ENCODE results near the gene CNTROB.
"Not testable (repeated sequence)": the region's sequence is repeated elsewhere in the genome, so short reads cannot be mapped to it uniquely, and the experiment has no call there.

CNTROB gene

DNA sequence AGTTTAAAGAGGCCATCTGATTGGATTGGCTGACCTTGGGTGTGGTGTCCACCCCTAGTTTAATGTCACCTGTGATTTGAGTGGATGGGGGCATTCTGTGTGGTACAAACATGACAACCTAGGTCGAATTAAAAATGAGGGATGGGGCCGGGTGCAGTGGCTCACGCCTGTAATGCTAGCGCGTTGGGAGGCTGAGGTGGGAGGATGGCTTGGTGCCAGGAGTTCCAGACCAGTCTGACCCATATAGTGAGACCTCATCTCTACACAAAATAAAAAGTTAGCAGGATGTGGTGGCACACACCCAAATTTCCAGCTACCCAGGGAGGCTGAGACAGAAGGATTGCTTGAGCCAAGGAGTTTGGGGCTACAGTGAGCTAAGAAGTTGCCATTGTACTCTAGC lies 14.4 kb downstream of the CNTROB start:
- DNase-seq (ENCODE audit: low spot score) = no peak

GRCh38 chr17:7947651-7948050 lies 15.6 kb downstream of the CNTROB start:
- peak; percentile 50 for DNase-seq (ENCODE audit: low spot score)

DNA sequence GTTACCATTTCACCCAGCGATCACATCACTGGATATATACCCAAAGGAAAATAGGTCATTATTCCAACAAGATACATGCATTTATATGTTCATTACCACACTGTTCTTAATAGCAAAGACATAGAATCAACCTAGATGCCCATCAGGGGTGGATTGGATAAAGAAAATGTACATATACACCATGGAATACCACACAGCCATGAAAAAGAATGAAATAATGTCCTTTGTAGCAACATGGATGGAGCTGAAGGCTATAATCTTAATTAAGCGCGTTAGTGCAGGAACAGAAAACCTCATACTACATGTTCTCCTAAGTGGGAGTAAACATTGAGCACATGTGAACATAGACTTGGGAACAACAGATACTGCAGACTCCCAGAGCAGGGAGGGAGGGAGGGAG lies 18.6 kb downstream of the CNTROB start:
- DNase-seq (ENCODE audit: low spot score) = no peak

DNA sequence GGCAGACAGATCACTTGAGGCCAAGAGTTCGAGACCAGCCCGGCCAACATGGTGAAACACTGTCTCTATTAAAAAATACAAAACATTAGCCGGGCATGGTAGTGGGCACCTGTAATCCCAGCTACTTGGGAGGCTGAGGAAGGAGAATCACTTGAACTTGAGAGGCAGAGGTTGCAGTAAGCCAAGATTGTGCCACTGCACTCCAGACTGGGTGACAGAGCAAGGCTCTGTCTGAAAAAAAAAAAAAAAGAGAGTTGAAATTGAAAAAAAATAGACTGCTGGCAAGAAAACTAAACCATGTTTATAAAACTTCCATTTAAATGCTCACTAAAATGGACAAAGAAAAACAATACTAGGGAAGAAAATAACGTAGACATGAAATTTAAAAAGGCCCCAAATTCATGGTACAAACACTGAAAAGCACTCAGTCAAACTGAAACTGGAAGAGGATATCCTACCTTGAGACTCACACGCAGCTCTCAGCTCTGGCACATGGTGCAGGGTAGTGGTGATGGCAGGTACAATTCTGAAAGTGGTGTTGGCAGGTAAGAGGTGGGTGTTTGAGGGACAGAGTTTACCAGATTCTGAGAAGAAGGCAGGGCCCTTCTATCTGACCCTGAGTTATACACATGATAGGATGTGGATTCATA lies 19.3 kb downstream of the CNTROB start:
- no peak for DNase-seq (ENCODE audit: low spot score)

DNA sequence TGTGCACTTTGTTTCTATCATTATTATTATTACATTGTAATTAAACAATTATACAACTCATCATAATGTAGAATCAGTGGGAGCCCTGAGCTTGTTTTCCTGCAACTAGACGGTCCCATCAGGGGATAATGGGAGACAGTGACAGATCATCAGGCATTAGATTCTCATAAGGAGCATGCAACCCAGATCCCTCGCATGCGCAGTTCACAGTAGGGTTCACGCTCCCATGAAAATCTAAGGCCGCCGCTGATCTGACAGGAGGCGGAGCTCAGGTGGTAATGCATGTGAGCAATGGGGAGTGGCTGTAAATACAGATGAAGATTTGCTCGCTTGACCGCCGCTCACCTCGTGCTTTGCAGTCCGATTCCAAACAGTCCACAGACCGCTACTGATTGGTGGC lies 21.3 kb downstream of the CNTROB start:
- not testable (repeated sequence) for DNase-seq (ENCODE audit: low spot score)

DNA sequence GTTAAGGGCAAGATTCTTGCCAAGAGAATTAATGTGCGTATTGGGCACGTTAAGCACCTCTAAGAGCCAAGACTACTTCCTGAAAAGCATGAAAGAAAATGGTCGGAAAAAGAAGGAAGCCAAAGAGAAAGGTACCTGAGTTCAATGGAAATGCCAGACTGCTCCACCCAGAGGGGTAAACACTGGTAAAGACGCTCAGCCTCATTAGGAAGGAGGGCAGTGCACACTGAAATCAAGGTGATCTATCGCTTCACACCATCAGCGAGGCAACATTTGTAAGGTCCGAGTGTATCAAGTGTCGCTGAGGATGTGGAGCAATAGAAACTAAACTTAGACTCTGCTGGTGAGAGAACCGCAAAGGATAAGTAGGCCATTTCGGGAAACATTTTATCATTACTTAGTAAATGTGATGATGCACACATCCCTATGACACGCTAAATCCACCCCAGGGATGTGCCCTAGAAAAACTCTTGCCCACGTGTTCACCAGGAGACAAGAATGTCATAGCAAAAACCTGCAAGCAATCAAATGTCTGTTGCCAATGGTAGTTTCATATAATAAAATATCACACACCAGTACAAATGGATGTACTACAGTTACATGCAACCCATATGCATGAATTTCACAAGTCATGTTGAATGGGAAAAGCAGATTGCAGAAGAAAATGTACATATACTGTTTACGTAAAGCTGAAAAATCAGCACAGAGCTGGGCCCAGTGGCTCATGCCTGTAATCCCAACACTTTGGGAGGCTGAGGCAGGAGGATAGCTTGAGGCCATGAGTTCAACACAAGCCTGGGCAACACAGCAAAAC lies 23.6 kb downstream of the CNTROB start:
- DNase-seq (ENCODE audit: low spot score) = no peak

DNA sequence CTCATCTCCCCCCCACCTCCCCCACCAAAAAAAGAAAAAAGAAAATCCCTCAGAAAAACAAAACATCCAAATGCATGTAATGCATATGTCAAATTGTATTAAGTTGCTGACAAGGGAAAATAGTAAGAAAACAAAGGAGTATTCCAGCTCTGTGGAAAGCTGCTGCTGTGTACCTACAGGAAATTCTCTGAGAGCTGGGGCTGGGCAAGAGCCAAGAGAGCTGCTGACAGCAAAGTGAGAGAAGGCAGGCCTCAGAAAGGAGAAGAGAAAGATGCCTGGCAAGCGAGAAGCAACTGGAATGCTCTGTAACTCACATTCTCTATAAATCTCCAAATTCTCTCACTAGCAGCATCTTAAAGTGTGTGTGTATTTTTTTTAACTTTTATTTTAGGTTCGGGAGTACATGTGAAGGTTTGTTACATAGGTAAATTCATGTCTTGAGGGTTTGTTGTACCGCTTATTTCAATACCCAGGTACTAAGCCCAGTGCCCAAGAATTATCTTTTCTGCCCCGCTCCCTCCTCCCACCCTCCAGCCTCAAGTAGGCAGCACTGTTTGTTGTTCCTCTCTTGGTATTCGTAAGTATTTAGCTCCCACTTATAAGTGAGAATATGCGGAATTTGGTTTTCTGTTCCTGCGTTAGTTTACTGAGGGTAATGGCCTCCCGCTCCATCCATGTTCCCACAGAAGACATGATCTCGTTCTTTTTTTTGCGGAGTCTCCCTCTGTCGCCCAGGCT lies 24.4 kb downstream of the CNTROB start:
- DNase-seq (ENCODE audit: low spot score) = no peak

DNA sequence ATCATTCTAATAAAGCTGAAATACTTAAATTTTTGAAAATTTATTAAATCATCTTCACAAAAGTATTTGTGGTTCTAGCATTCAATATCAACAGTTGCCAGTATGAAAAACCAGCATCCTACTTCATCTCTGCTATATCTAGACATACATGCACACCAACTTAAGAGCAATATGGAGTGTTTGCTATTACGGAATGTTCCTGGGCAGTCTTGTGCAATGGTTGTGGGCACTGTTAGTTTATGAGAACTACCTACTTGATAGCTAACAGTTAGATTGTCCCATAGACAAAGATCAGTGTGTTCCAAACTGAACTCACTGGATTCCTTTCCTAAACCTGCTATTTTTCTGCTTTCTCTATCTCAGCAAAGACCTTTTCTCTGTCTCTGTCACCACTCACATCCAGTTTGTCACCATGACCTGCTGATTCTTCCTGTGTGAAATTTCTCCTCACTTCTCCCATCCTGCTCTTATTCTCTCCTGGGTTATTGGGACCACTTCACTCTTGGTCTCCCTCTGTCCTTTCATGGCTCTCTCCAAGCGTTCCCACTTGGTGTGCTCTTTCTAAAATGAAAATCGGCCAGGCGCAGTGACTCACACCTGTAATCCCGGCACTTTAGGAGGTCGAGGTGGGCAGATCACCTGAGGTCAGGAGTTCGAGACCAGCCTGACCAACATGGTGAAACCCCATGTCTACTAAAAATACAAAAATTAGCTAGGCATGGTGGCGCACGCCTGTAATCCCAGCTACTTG lies 27.7 kb downstream of the CNTROB start:
- DNase-seq (ENCODE audit: low spot score) = no peak

GRCh38 chr17:7961421-7961820 lies 29.4 kb downstream of the CNTROB start:
- DNase-seq (ENCODE audit: low spot score) = no peak

DNA sequence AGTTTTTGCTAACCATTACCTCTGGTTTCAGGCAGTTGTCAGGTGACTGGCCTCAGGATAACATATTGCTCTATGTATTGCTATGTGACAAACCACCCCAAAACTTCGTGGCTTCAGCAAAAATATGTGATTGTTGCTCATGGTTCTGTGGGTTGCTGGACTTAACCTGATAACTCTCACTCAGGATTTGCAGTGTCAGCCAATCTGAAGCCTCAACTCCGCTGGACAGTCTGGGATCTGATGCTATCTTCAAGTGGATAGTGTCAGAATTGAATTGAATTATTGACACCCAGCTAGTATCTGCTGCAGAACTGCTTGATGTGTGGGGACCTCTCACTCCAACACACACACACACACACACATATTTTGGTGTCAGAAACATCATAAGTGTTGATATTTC lies 35.7 kb downstream of the CNTROB start:
- no peak for DNase-seq (ENCODE audit: low spot score)

DNA sequence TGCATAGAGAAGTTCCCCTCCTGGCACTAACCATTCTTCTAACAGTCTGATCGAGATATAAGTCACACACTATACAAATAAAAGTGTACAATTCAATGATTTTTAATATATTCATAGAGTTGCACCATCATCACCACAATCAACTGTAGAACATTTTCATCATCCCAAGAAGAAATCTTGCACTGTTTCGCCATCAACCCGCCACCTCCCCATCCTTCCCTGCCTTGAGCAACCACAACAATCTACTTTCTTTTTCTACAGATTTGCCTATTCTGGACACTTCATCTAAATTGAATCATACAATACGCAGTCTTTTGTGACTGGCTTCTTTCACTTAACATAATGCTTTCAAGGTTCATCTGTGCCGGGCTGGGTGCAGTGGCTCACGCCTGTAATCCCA lies 37.4 kb downstream of the CNTROB start:
- no peak for DNase-seq (ENCODE audit: low spot score)

- no peak for DNase-seq (ENCODE audit: low spot score)
Observed at GRCh38 chr17:7971651-7972050, 39.6 kb downstream of the CNTROB start.

DNA sequence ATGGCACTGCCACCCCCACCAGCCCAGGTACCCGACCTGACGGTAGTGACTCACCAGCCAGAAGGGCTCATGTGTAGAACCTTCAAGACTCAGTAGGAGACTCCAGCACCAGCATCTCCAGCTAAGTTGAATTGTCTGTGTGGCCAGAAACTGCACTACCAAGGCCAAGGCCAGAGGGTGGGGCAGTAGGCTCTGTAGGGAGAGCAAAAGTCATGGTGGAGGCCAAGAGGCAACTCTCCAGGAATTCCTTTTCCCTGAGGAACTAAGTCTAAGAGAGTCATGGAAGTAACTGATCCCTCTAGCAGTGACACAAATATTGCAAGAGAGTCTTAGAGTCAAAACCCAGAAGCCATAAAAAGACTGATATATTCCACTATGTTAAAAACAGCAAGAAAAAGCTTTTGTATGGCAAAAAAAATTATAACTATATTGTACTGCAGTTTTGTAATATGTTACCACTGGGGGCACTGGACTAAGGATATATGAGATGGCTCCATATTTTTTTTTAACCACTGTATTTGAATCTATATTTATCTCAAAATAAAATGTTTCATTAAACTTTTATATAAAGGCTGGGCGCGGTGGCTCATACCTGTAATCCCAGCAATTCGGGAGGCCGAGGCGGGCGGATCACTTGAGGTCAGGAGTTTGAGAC lies 40.3 kb downstream of the CNTROB start:
- no peak for DNase-seq (ENCODE audit: low spot score)

DNA sequence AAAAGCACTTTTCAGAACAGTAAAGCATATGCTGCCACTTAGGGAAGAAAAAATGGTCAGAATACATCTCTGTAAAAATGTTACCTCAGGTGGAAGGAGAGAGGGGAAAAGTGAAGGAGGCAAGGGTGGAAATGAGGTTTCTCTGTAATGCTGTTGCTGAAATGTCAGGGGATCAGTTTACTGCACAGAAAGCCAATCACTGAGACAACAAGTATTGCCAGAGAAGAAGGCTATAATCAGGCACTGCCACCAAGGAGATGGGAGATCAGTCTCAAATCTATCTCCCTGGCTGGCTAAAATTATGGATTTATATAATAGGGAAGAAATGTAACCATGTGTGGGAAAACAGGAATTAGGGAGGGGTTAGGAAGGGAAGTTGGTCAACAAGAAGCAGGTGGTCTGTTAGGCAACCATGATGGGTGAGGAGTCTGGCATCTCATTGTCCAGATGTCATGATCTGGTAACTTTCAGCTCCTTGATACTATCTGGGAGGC lies 42.7 kb downstream of the CNTROB start:
- no peak for DNase-seq (ENCODE audit: low spot score)

GRCh38 chr17:7977039-7977438 lies 45.0 kb downstream of the CNTROB start:
- DNase-seq (ENCODE audit: low spot score) = no peak

- no peak for DNase-seq (ENCODE audit: low spot score)
Observed at GRCh38 chr17:7977805-7978204, 45.8 kb downstream of the CNTROB start.

DNA sequence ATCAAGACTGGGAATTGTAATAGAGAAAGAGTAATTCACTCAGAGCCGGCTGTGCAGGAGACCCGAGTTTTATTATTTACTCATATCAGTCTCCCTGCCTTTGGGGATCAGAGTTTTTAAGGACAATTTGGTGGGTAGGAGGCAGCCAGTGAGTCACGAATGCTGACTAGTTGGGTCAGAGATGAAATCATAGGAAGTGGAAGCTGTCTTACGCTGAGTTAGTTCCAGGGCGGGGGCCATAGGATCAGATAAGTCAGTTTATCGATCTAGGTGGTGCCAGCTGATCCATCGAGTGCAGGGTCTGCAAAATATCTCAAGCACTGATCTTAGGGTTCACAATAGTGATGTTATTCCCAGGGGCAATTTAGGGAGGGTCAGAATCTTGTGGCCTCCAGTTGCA lies 50.2 kb downstream of the CNTROB start:
- no peak for DNase-seq (ENCODE audit: low spot score)

GRCh38 chr17:7982666-7983065 lies 50.7 kb downstream of the CNTROB start:
- no peak for DNase-seq (ENCODE audit: low spot score)

GRCh38 chr17:7984904-7985303 lies 52.9 kb downstream of the CNTROB start:
- no peak for DNase-seq (ENCODE audit: low spot score)

GRCh38 chr17:7987112-7987893 lies 55.3 kb downstream of the CNTROB start:
- no peak for DNase-seq (ENCODE audit: low spot score)

- DNase-seq (ENCODE audit: low spot score) = peak; percentile 78
Observed at GRCh38 chr17:7988750-7989178, 56.8 kb downstream of the CNTROB start.

Data from COLO829 (cell line).